ENCODE data around the gene ADCY6. TPM values are rescaled to one million over a fixed set of nuclear protein-coding genes. Genes with fewer than 3 reads are reported as not detected.

The ADCY6 gene
- polyA plus RNA-seq, 1 donor (not counting 4 experiments of a cell fraction or from before 2014, with no cell fraction given) = 13.2 TPM

DNA sequence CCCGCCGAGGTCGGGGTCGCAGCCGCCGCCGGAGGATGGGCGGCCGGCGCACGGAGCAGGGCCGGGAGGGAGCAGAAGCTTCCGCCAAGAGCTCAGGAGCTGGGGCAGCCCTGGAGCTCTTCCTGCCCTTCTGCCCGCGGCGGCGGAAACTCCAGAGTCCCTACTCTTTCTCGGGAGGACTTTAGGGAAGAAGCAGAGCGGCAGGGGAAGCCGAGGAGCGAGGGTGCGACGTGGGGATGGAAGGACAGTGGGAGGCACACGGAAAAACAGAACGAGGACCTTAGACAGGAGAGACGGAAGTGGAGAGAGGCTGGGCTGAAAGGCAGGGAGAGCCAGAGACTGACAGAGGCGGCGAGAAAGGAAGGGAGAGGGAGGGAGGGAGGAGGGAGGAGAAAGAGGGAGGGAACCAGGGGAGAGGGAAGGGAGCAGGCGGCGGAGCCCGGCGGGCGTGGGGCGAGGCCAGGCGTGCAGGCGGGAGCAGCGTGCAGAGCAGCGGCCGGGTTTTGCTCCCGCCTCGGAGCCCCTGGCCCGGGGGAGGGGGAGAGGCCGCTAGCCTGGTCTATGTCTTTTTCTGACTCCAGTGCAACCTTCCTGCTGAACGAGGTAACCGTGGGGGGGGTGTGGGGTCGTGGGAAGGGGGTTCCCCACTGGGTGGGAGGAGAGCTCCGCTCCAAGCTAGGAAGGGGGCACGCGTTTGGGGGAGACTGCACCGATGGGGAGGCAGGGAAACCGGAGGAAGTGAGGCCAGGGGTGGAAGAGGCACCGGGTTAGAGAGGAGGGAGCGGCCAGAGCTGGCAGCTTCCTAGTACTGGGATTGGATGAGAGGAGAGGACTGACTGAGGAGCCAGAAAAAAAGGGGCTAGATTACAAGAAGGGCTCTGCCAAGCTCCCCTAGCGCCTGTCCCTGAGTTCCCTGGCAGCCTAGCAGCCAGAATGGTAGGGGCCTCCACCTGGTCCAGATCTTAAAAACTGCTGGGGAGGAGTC is 26.5 kb upstream of the ADCY6 start:
- Histone ChIP-seq H2AFZ (ENCODE audit: control insufficient read depth, low read length) (peak overlapping the region; percentile 93), H3K36me3 (ENCODE audit: control insufficient read depth in 2 of 2, extremely low read depth in 1 of 2, insufficient read depth in 2 of 2, low read length in 2 of 2) (no peaks in the 10 kb centered on the region), H3K9me3 (ENCODE audit: control insufficient read depth, low read depth, low read length) (no peaks in the 10 kb centered on the region), H3K9ac (ENCODE audit: control insufficient read depth, extremely low read depth, insufficient read depth, low read length) (peak overlapping the region; percentile 80), H4K20me1 (ENCODE audit: control insufficient read depth, extremely low read depth, insufficient read depth, low read length) (no peaks in the 10 kb centered on the region), H3K4me3 (ENCODE audit: control insufficient read depth in 2 of 3, extremely low read depth in 1 of 3, insufficient read depth in 2 of 3, low read depth in 1 of 3, low read length in 3 of 3) (peak overlapping the region; percentile 76 to 92 (median 91)), H3K27ac (ENCODE audit: control insufficient read depth, insufficient read depth, low read length) (peak overlapping the region; percentile 58), H3K4me1 (ENCODE audit: control insufficient read depth, extremely low read depth, insufficient read depth, low read length) (peaks cover 19% of the 10 kb centered on the region), H3K4me2 (ENCODE audit: control insufficient read depth, extremely low read depth, insufficient read depth, low read depth, low read length) (peak overlapping the region; percentile 92), H3K79me2 (ENCODE audit: control insufficient read depth, insufficient read depth, low read length) (no peaks in the 10 kb centered on the region), H3K27me3 (ENCODE audit: control insufficient read depth, extremely low read depth, insufficient read depth, low read length) (no peaks in the 10 kb centered on the region), H3K9me1 (ENCODE audit: control insufficient read depth, extremely low read depth, insufficient read depth, low read length) (no peaks in the 10 kb centered on the region)
- dilution Hi-C loops (cut with MboI; ENCODE audit: extremely low pct_ligation_motif_present, low sequenced_read_pairs) = no loop called here
- no peak for TF ChIP-seq EZH2 (IDR thresholded peaks at IDR 0.05; ENCODE audit: low read length)
- TF ChIP-seq, protein P1, sequence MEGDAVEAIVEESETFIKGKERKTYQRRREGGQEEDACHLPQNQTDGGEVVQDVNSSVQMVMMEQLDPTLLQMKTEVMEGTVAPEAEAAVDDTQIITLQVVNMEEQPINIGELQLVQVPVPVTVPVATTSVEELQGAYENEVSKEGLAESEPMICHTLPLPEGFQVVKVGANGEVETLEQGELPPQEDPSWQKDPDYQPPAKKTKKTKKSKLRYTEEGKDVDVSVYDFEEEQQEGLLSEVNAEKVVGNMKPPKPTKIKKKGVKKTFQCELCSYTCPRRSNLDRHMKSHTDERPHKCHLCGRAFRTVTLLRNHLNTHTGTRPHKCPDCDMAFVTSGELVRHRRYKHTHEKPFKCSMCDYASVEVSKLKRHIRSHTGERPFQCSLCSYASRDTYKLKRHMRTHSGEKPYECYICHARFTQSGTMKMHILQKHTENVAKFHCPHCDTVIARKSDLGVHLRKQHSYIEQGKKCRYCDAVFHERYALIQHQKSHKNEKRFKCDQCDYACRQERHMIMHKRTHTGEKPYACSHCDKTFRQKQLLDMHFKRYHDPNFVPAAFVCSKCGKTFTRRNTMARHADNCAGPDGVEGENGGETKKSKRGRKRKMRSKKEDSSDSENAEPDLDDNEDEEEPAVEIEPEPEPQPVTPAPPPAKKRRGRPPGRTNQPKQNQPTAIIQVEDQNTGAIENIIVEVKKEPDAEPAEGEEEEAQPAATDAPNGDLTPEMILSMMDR (optimal IDR thresholded peaks at IDR 0.05 in 1 of 3, IDR thresholded peaks at IDR 0.05 in 1 of 3, conservative IDR thresholded peaks at IDR 0.05 in 1 of 3; ENCODE audit: extremely low read depth in 1 of 3, insufficient read depth in 2 of 3, low read length in 3 of 3) = no peak
- FAIRE-seq = peak; percentile 9
- DNase-seq (ENCODE audit: low read depth, low spot score) = no peak

DNA sequence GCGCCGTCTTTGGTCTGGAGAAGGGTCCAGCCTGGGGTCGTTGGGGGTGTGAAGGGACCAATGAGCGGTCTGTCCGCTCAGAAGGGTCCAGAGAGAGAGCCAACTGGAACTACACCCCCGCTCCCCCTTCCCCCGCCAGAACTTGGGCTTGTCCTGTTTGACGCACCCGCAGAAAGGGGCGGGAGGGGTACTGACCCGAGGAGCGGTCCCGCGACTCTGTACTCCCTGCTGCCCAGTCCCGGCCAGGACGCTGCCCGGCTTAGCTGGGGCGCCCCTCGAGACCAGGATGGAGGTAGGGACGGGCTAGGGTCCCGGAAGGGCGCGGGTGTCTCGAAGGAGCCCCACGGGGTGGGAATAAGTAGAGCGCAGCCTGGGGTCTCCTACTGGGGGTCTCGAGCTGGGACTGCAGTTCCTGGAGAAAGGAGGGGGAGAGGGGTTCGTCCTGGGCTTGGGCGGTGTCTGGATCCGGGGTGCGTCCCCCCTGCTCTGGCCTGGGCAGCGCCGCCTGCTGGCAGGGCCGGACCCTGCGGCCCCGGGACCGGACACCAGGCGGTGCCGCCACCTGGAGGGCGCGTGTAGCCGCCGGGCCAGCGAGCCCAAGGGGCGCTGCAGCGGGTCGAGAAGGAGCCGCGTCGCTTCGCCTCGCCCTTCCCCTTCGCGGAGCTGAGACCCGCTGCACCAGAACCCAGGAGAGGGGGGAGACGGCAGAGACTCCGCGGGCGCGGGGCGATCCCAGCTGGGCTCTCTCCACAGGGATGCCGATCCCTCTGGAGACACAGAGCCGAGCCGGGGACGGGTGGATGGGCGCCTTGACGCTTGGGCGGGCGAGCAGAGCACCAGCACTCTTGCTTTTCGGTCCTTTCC is 25.6 kb upstream of the ADCY6 start:
- Histone ChIP-seq H3K4me2 (ENCODE audit: control insufficient read depth, extremely low read depth, insufficient read depth, low read depth, low read length) (peak overlapping the region; percentile 92), H3K9me3 (ENCODE audit: control insufficient read depth, low read depth, low read length) (no peaks in the 10 kb centered on the region), H3K4me1 (ENCODE audit: control insufficient read depth, extremely low read depth, insufficient read depth, low read length) (peaks cover 19% of the 10 kb centered on the region), H3K4me3 (ENCODE audit: control insufficient read depth in 2 of 3, extremely low read depth in 1 of 3, insufficient read depth in 2 of 3, low read depth in 1 of 3, low read length in 3 of 3) (peak overlapping the region; percentile 76 to 92 (median 91)), H4K20me1 (ENCODE audit: control insufficient read depth, extremely low read depth, insufficient read depth, low read length) (no peaks in the 10 kb centered on the region), H3K27ac (ENCODE audit: control insufficient read depth, insufficient read depth, low read length) (peak overlapping the region; percentile 58), H3K27me3 (ENCODE audit: control insufficient read depth, extremely low read depth, insufficient read depth, low read length) (no peaks in the 10 kb centered on the region), H3K9ac (ENCODE audit: control insufficient read depth, extremely low read depth, insufficient read depth, low read length) (peak overlapping the region; percentile 80), H3K9me1 (ENCODE audit: control insufficient read depth, extremely low read depth, insufficient read depth, low read length) (no peaks in the 10 kb centered on the region), H3K36me3 (ENCODE audit: control insufficient read depth in 2 of 2, extremely low read depth in 1 of 2, insufficient read depth in 2 of 2, low read length in 2 of 2) (no peaks in the 10 kb centered on the region), H3K79me2 (ENCODE audit: control insufficient read depth, insufficient read depth, low read length) (no peaks in the 10 kb centered on the region), H2AFZ (ENCODE audit: control insufficient read depth, low read length) (peak overlapping the region; percentile 93)
- dilution Hi-C loops (cut with MboI; ENCODE audit: extremely low pct_ligation_motif_present, low sequenced_read_pairs) = no loop called here
- TF ChIP-seq EZH2 (IDR thresholded peaks at IDR 0.05; ENCODE audit: low read length) = no peak
- TF ChIP-seq, protein P1 (optimal IDR thresholded peaks at IDR 0.05 in 1 of 3, IDR thresholded peaks at IDR 0.05 in 1 of 3, conservative IDR thresholded peaks at IDR 0.05 in 1 of 3; ENCODE audit: extremely low read depth in 1 of 3, insufficient read depth in 2 of 3, low read length in 3 of 3) = peak; percentile 89 to 99 (median 97)
- FAIRE-seq (no peak), DNase-seq (ENCODE audit: low read depth, low spot score) (no peak)

All from keratinocyte (primary cell).